HEK293 (cell line): ENCODE measurements around the gene KCNK1.

Source experiments
- CTCF ChIA-PET: fragments of 350-600 bp; formaldehyde crosslinking; extraction: SDS; loops from one replicate; lab custom pipeline; 2021; ENCODE audit warnings: antibody characterized with exemption; lab: Yijun Ruan, JAX
- POLR2A ChIA-PET: fragments of 300-600 bp; formaldehyde crosslinking; extraction: SDS; loops from one replicate; lab custom pipeline; 2020; ENCODE audit warnings: antibody characterized with exemption, inconsistent platforms; lab: Yijun Ruan, JAX
- H3K27ac ChIP-seq: fragments of 200-500 bp; sonication (Bioruptor generic); 2 replicates; pipeline ENCODE4 v1.5.1; 2014; ENCODE audit warnings: low read depth, low read length, control low read depth, inconsistent platforms; ENCODE audit errors: extremely low read depth
- H3K36me3 ChIP-seq, 2 experiments: fragments of 200-500 bp in 1 of 2; sonication (Bioruptor generic) in 1 of 2; 1 replicate in 1 of 2; 2 replicates in 1 of 2; pipeline ENCODE4 v1.5.1; 2014 to 2017; ENCODE audit warnings: inconsistent platforms in 2 of 2, low read length in 2 of 2; ENCODE audit not compliant: control insufficient read depth in 2 of 2, insufficient read depth in 1 of 2
- H3K4me1 ChIP-seq: fragments of 200-500 bp; sonication (Bioruptor generic); 2 replicates; pipeline ENCODE4 v1.5.1; 2014; ENCODE audit warnings: mild to moderate bottlenecking, low read length, inconsistent platforms; ENCODE audit not compliant: control insufficient read depth, insufficient read depth
- H3K4me3 ChIP-seq: 2 replicates; pipeline ENCODE4 v1.5.1; 2011; ENCODE audit warnings: low read depth, mild to moderate bottlenecking, control low read depth, low read length, moderate library complexity
- H3K9me3 ChIP-seq: fragments of 200-500 bp; sonication (Bioruptor generic); 2 replicates; pipeline ENCODE4 v1.5.1; 2014; ENCODE audit warnings: low read depth, low read length, inconsistent platforms; ENCODE audit not compliant: control insufficient read depth, insufficient read depth
- REPIN1 ChIP-seq: fragments of 450-650 bp; formaldehyde crosslinking; IDR thresholded peaks from 2 replicates; pipeline ENCODE4 v1.5.1; 2017; ENCODE audit warnings: missing biosample characterization, missing genetic modification characterization, low read depth
- SCRT2 ChIP-seq: fragments of 450-650 bp; formaldehyde crosslinking; IDR thresholded peaks from 2 replicates; pipeline ENCODE4 v1.5.1; 2016; ENCODE audit warnings: missing biosample characterization, missing genetic modification characterization
- ZBTB21 ChIP-seq: fragments of 450-650 bp; formaldehyde crosslinking; IDR thresholded peaks from 2 replicates; pipeline ENCODE4 v1.5.1; 2017; ENCODE audit warnings: missing biosample characterization, missing genetic modification characterization
- ZBTB48 ChIP-seq: fragments of 450-650 bp; formaldehyde crosslinking; IDR thresholded peaks from 2 replicates; pipeline ENCODE4 v1.5.1; 2016; ENCODE audit warnings: missing biosample characterization, missing genetic modification characterization
- ZFP69B ChIP-seq: fragments of 450-650 bp; formaldehyde crosslinking; IDR thresholded peaks from 2 replicates; pipeline ENCODE4 v1.5.1; 2016; ENCODE audit warnings: missing biosample characterization, missing genetic modification characterization
- ZNF155 ChIP-seq: fragments of 450-650 bp; formaldehyde crosslinking; IDR thresholded peaks from 2 replicates; pipeline ENCODE4 v1.5.1; 2016; ENCODE audit warnings: missing biosample characterization, missing genetic modification characterization
- ZNF16 ChIP-seq: fragments of 450-650 bp; formaldehyde crosslinking; IDR thresholded peaks from 2 replicates; pipeline ENCODE4 v1.5.1; 2016; ENCODE audit warnings: low read depth, missing biosample characterization, missing genetic modification characterization
- ZNF335 ChIP-seq: fragments of 450-650 bp; formaldehyde crosslinking; conservative IDR thresholded peaks from 2 replicates; pipeline ENCODE4 v1.5.1; 2016; ENCODE audit warnings: missing biosample characterization, missing genetic modification characterization
- ZNF350 ChIP-seq: fragments of 450-650 bp; formaldehyde crosslinking; IDR thresholded peaks from 2 replicates; pipeline ENCODE4 v1.5.0; 2017; ENCODE audit warnings: missing biosample characterization, mild to moderate bottlenecking, missing genetic modification characterization
- ZNF701 ChIP-seq: fragments of 450-650 bp; formaldehyde crosslinking; IDR thresholded peaks from 2 replicates; pipeline ENCODE4 v1.5.1; 2016; ENCODE audit warnings: missing biosample characterization, missing genetic modification characterization
- ZNF76 ChIP-seq: fragments of 450-650 bp; formaldehyde crosslinking; IDR thresholded peaks from 2 replicates; pipeline ENCODE4; 2016; ENCODE audit warnings: low read depth, missing biosample characterization, missing genetic modification characterization, borderline replicate concordance
- TF ChIP-seq, protein P1 (sequence below): fragments of 450-650 bp; formaldehyde crosslinking; optimal IDR thresholded peaks from 2 replicates; pipeline ENCODE3; 2016; ENCODE audit warnings: missing biosample characterization, mild to moderate bottlenecking, missing genetic modification characterization
- TF ChIP-seq, protein P2 (sequence below): fragments of 450-650 bp; formaldehyde crosslinking; IDR thresholded peaks from 2 replicates; pipeline ENCODE4 v1.5.1; 2016; ENCODE audit warnings: missing biosample characterization, missing genetic modification characterization
- TF ChIP-seq, protein P3 (sequence below): fragments of 450-650 bp; formaldehyde crosslinking; IDR thresholded peaks from 2 replicates; pipeline ENCODE4 v1.5.1; 2016; ENCODE audit warnings: missing biosample characterization, missing genetic modification characterization
- TF ChIP-seq, protein P4 (sequence below): fragments of 450-650 bp; formaldehyde crosslinking; conservative IDR thresholded peaks from 2 replicates; pipeline ENCODE4 v1.5.1; 2016; ENCODE audit warnings: low read depth, missing biosample characterization, missing genetic modification characterization
- TF ChIP-seq, protein P5 (sequence below): fragments of 450-650 bp; IDR thresholded peaks from 2 replicates; pipeline ENCODE4 v1.5.1; 2018; ENCODE audit warnings: missing biosample characterization, mild to moderate bottlenecking, missing genetic modification characterization
- TF ChIP-seq, protein P6 (sequence below): fragments of 450-650 bp; formaldehyde crosslinking; IDR thresholded peaks from 2 replicates; pipeline ENCODE4 v1.5.1; 2017; ENCODE audit warnings: missing biosample characterization, missing genetic modification characterization
- TF ChIP-seq, protein P7 (sequence below): fragments of 450-650 bp; formaldehyde crosslinking; IDR thresholded peaks from 2 replicates; pipeline ENCODE4 v1.5.1; 2016; ENCODE audit warnings: missing biosample characterization, missing genetic modification characterization

KCNK1 gene

DNA sequence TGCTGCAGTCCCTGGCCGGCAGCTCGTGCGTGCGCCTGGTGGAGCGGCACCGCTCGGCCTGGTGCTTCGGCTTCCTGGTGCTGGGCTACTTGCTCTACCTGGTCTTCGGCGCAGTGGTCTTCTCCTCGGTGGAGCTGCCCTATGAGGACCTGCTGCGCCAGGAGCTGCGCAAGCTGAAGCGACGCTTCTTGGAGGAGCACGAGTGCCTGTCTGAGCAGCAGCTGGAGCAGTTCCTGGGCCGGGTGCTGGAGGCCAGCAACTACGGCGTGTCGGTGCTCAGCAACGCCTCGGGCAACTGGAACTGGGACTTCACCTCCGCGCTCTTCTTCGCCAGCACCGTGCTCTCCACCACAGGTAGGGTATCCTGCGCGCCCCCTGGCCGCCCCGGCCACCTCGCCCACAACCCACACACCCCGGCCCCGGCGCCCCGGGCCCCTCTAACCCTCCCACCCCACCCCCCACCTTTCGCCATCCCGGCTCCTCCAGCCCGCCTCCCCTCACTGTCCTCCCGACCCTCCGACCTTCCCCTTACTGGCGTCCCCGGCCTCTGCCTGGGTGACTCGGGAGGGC is 352 bp downstream of the KCNK1 start (continued):
- TF ChIP-seq ZNF155 (tag by site-specific recombination), result no peak
- TF ChIP-seq, protein P1, sequence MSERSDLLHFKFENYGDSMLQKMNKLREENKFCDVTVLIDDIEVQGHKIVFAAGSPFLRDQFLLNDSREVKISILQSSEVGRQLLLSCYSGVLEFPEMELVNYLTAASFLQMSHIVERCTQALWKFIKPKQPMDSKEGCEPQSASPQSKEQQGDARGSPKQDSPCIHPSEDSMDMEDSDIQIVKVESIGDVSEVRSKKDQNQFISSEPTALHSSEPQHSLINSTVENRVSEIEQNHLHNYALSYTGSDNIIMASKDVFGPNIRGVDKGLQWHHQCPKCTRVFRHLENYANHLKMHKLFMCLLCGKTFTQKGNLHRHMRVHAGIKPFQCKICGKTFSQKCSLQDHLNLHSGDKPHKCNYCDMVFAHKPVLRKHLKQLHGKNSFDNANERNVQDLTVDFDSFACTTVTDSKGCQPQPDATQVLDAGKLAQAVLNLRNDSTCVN, result peak; percentile 59
- TF ChIP-seq ZNF76 (tag by site-specific recombination), result peak; percentile 29; the same call in 1 of the 2 replicates
- peak; percentile 69 for TF ChIP-seq SCRT2 (tag by site-specific recombination)
- TF ChIP-seq ZFP69B, result no peak
- TF ChIP-seq ZNF335, result peak; percentile 89
- TF ChIP-seq, protein P2, sequence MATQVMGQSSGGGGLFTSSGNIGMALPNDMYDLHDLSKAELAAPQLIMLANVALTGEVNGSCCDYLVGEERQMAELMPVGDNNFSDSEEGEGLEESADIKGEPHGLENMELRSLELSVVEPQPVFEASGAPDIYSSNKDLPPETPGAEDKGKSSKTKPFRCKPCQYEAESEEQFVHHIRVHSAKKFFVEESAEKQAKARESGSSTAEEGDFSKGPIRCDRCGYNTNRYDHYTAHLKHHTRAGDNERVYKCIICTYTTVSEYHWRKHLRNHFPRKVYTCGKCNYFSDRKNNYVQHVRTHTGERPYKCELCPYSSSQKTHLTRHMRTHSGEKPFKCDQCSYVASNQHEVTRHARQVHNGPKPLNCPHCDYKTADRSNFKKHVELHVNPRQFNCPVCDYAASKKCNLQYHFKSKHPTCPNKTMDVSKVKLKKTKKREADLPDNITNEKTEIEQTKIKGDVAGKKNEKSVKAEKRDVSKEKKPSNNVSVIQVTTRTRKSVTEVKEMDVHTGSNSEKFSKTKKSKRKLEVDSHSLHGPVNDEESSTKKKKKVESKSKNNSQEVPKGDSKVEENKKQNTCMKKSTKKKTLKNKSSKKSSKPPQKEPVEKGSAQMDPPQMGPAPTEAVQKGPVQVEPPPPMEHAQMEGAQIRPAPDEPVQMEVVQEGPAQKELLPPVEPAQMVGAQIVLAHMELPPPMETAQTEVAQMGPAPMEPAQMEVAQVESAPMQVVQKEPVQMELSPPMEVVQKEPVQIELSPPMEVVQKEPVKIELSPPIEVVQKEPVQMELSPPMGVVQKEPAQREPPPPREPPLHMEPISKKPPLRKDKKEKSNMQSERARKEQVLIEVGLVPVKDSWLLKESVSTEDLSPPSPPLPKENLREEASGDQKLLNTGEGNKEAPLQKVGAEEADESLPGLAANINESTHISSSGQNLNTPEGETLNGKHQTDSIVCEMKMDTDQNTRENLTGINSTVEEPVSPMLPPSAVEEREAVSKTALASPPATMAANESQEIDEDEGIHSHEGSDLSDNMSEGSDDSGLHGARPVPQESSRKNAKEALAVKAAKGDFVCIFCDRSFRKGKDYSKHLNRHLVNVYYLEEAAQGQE, result peak; percentile 69
- TF ChIP-seq, protein P3, sequence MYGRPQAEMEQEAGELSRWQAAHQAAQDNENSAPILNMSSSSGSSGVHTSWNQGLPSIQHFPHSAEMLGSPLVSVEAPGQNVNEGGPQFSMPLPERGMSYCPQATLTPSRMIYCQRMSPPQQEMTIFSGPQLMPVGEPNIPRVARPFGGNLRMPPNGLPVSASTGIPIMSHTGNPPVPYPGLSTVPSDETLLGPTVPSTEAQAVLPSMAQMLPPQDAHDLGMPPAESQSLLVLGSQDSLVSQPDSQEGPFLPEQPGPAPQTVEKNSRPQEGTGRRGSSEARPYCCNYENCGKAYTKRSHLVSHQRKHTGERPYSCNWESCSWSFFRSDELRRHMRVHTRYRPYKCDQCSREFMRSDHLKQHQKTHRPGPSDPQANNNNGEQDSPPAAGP, result 0 out of 2 replicates have a peak, but pooled peaks have one; percentile 18
- TF ChIP-seq, protein P4, sequence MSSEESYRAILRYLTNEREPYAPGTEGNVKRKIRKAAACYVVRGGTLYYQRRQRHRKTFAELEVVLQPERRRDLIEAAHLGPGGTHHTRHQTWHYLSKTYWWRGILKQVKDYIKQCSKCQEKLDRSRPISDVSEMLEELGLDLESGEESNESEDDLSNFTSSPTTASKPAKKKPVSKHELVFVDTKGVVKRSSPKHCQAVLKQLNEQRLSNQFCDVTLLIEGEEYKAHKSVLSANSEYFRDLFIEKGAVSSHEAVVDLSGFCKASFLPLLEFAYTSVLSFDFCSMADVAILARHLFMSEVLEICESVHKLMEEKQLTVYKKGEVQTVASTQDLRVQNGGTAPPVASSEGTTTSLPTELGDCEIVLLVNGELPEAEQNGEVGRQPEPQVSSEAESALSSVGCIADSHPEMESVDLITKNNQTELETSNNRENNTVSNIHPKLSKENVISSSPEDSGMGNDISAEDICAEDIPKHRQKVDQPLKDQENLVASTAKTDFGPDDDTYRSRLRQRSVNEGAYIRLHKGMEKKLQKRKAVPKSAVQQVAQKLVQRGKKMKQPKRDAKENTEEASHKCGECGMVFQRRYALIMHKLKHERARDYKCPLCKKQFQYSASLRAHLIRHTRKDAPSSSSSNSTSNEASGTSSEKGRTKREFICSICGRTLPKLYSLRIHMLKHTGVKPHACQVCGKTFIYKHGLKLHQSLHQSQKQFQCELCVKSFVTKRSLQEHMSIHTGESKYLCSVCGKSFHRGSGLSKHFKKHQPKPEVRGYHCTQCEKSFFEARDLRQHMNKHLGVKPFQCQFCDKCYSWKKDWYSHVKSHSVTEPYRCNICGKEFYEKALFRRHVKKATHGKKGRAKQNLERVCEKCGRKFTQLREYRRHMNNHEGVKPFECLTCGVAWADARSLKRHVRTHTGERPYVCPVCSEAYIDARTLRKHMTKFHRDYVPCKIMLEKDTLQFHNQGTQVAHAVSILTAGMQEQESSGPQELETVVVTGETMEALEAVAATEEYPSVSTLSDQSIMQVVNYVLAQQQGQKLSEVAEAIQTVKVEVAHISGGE (tag by site-specific recombination), result peak; percentile 9; the same call in 1 of the 2 replicates
- TF ChIP-seq, protein P5, sequence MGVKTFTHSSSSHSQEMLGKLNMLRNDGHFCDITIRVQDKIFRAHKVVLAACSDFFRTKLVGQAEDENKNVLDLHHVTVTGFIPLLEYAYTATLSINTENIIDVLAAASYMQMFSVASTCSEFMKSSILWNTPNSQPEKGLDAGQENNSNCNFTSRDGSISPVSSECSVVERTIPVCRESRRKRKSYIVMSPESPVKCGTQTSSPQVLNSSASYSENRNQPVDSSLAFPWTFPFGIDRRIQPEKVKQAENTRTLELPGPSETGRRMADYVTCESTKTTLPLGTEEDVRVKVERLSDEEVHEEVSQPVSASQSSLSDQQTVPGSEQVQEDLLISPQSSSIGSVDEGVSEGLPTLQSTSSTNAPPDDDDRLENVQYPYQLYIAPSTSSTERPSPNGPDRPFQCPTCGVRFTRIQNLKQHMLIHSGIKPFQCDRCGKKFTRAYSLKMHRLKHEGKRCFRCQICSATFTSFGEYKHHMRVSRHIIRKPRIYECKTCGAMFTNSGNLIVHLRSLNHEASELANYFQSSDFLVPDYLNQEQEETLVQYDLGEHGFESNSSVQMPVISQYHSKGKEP (tag by site-specific recombination), result no peak
- no peak; the same call in 1 of the 2 replicates for TF ChIP-seq REPIN1
- no peak for TF ChIP-seq ZNF701 (tag by site-specific recombination)

DNA sequence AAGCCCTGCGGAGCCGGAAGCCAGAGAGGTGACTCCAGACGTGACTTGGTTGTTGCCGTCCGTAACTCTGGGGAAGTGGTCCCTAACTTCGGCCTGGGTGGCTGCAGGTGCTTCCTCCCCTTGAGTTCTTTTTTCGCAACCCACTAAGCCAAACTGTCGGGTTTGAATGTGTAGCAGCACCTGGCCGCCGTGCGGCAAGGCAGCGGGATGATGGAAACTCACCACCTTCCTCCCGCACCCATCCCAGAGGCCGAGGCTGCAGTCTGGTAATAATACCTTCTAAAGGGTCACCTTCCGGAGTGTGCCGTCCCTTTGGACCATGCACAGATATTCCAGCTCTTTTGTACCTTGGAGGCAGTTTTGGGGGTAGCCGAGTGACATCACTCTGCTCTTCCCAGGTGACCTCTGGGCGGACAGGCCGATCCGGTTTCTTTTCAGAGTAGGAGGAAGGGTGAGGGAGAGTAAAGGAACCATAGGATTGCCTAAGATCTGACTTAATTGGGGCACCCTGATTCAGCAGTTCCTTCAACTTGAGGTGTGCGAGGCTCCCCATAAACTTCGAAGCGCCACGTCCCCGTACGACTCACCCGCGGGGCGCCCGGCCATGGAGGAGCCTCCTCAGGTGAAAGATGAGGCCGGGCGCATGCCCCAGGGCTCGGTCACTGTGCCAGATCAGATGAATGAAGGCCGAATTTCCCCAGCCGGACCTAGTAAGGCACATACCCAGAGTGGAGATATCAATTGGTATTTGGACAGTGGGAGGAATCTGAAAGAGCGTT is 1.0 kb downstream of the KCNK1 start:
- ChIA-PET POLR2A (interaction anchor here (0.5 to 1.7 kb wide), 3 partner anchors 21 to 174 kb away, joined by 5 to 9 read pairs (median 7); no protein-coding TSS in a partner anchor), CTCF (interaction anchor here (0.7 to 1.7 kb wide), 3 partner anchors 59 to 174 kb away, joined by 3 to 7 read pairs (median 4); no protein-coding TSS in a partner anchor)
- Histone ChIP-seq H3K4me1 (peaks cover 3% of the 10 kb centered on the region; the same call in 1 of the 2 replicates), H3K36me3 (peaks cover 8 to 15% of the 10 kb centered on the region in 2 experiments; a peak in 2 of 3 replicates), H3K4me3 (peak overlapping the region; percentile 94), H3K27ac (peak overlapping the region; percentile 32; the same call in 1 of the 2 replicates), H3K9me3 (no peaks in the 10 kb centered on the region)
- peak; percentile 59; the same call in 1 of the 2 replicates for TF ChIP-seq ZBTB21
- TF ChIP-seq, protein P6, sequence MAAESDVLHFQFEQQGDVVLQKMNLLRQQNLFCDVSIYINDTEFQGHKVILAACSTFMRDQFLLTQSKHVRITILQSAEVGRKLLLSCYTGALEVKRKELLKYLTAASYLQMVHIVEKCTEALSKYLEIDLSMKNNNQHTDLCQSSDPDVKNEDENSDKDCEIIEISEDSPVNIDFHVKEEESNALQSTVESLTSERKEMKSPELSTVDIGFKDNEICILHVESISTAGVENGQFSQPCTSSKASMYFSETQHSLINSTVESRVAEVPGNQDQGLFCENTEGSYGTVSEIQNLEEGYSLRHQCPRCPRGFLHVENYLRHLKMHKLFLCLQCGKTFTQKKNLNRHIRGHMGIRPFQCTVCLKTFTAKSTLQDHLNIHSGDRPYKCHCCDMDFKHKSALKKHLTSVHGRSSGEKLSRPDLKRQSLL (tag by site-specific recombination), result 0 out of 2 replicates have a peak, but pooled peaks have one; percentile 5
- no peak for TF ChIP-seq ZNF16
- TF ChIP-seq, protein P7, sequence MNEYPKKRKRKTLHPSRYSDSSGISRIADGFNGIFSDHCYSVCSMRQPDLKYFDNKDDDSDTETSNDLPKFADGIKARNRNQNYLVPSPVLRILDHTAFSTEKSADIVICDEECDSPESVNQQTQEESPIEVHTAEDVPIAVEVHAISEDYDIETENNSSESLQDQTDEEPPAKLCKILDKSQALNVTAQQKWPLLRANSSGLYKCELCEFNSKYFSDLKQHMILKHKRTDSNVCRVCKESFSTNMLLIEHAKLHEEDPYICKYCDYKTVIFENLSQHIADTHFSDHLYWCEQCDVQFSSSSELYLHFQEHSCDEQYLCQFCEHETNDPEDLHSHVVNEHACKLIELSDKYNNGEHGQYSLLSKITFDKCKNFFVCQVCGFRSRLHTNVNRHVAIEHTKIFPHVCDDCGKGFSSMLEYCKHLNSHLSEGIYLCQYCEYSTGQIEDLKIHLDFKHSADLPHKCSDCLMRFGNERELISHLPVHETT, result peak; percentile 53; the same call in 1 of the 2 replicates
- TF ChIP-seq ZBTB48, result peak; percentile 86
- TF ChIP-seq, protein P1, result peak; percentile 20
- TF ChIP-seq ZNF350 (tag by site-specific recombination), result no peak
